Subcutaneous abdominal adipose tissue (tissue), 5 donors: ENCODE measurements around the gene MAP2K6.

Experiments
- H3K27ac ChIP-seq: one replicate; pipeline ENCODE4 v1.7.0; 2013; ENCODE audit warnings: low read depth, mild to moderate bottlenecking, inconsistent platforms, low read length, moderate library complexity
- H3K27me3 ChIP-seq, 5 donors: one replicate each; pipeline ENCODE4 v1.7.0; 2013; ENCODE audit warnings: low read length in 5 of 5, inconsistent platforms in 1 of 5; ENCODE audit not compliant: control insufficient read depth in 5 of 5, insufficient read depth in 4 of 5
- H3K36me3 ChIP-seq, 5 donors: one replicate each; pipeline ENCODE4 v1.7.0; 2013; ENCODE audit warnings: low read length in 5 of 5; ENCODE audit not compliant: control insufficient read depth in 5 of 5, insufficient read depth in 5 of 5
- H3K4me1 ChIP-seq, 5 donors: one replicate each; pipeline ENCODE4 v1.7.0; 2013; ENCODE audit warnings: low read length in 5 of 5, mild to moderate bottlenecking in 3 of 5, moderate library complexity in 1 of 5; ENCODE audit not compliant: control insufficient read depth in 5 of 5, insufficient read depth in 5 of 5
- H3K4me3 ChIP-seq, 5 donors: one replicate each; pipeline ENCODE4 v1.7.0; 2013; ENCODE audit warnings: low read length in 5 of 5, low read depth in 1 of 5
- H3K9ac ChIP-seq, 5 donors: one replicate each; pipeline ENCODE4 v1.7.0; 2013; ENCODE audit warnings: low read length in 5 of 5, mild to moderate bottlenecking in 4 of 5, moderate library complexity in 3 of 5
- H3K9me3 ChIP-seq, 5 donors: one replicate each; pipeline ENCODE4 v1.7.0; 2013; ENCODE audit warnings: low read length in 5 of 5; ENCODE audit not compliant: control insufficient read depth in 5 of 5
- donor health status: healthy.
- donor health status: healthy.
- donor health status: healthy.
- donor health status: healthy.
- donor health status: healthy.

The MAP2K6 gene

GRCh38 chr17:69539274-69539673, 124.8 kb downstream of the MAP2K6 start:
- Histone ChIP-seq H3K36me3 (peaks cover 3 to 34% (median 16%) of the 10 kb centered on the region in 5 donors), H3K9ac (no peak overlapping the region), H3K27me3 (no peaks in the 10 kb centered on the region), H3K4me1 (no peaks in the 10 kb centered on the region), H3K9me3 (no peaks in the 10 kb centered on the region), H3K27ac (no peak overlapping the region), H3K4me3 (no peak overlapping the region)

GRCh38 chr17:69539781-69540319, 125.4 kb downstream of the MAP2K6 start:
- H3K9me3 ChIP-seq: no peaks in the 10 kb centered on the region
- H3K27ac ChIP-seq: no peak overlapping the region
- H3K27me3 ChIP-seq: no peaks in the 10 kb centered on the region
- no peak overlapping the region for H3K4me3 ChIP-seq
- no peak overlapping the region for H3K9ac ChIP-seq
- H3K4me1 ChIP-seq: no peaks in the 10 kb centered on the region
- peaks cover 3 to 30% (median 16%) of the 10 kb centered on the region in 5 donors for H3K36me3 ChIP-seq

- Histone ChIP-seq H3K9ac (no peak overlapping the region), H3K36me3 (peaks cover 3 to 30% (median 16%) of the 10 kb centered on the region in 5 donors)
Measured at GRCh38 chr17:69540356-69540755, 125.9 kb downstream of the MAP2K6 start.

GRCh38 chr17:69547230-69547629, 132.7 kb downstream of the MAP2K6 start:
- no peak overlapping the region for H3K9ac ChIP-seq
- no peaks in the 10 kb centered on the region for H3K4me1 ChIP-seq
- no peaks in the 10 kb centered on the region for H3K27me3 ChIP-seq
- H3K4me3 ChIP-seq: no peak overlapping the region
- H3K36me3 ChIP-seq: peaks cover 0 to 6% (median 0%) of the 10 kb centered on the region in 5 donors
- no peaks in the 10 kb centered on the region for H3K9me3 ChIP-seq
- no peak overlapping the region for H3K27ac ChIP-seq

More at GRCh38 chr17:69540356-69540755, 125.9 kb downstream of the MAP2K6 start:
- no peaks in the 10 kb centered on the region for H3K4me1 ChIP-seq
- H3K9me3 ChIP-seq: no peaks in the 10 kb centered on the region
- no peaks in the 10 kb centered on the region for H3K27me3 ChIP-seq
- no peak overlapping the region for H3K4me3 ChIP-seq
- no peak overlapping the region for H3K27ac ChIP-seq

GRCh38 chr17:69547947-69548346, 133.4 kb downstream of the MAP2K6 start:
- no peak overlapping the region for H3K9ac ChIP-seq
- H3K27me3 ChIP-seq: no peaks in the 10 kb centered on the region
- peaks cover 0 to 2% (median 0%) of the 10 kb centered on the region in 5 donors for H3K36me3 ChIP-seq

GRCh38 chr17:69551212-69552010, 136.9 kb downstream of the MAP2K6 start:
- Histone ChIP-seq H3K4me3 (no peak overlapping the region), H3K27me3 (no peaks in the 10 kb centered on the region), H3K9me3 (peaks cover 0 to 8% (median 0%) of the 10 kb centered on the region in 5 donors), H3K27ac (no peak overlapping the region), H3K9ac (no peak overlapping the region), H3K36me3 (peaks cover 0 to 8% (median 0%) of the 10 kb centered on the region in 5 donors), H3K4me1 (no peaks in the 10 kb centered on the region)

More at GRCh38 chr17:69547947-69548346, 133.4 kb downstream of the MAP2K6 start:
- no peaks in the 10 kb centered on the region for H3K4me1 ChIP-seq
- H3K27ac ChIP-seq: no peak overlapping the region
- H3K9me3 ChIP-seq: no peaks in the 10 kb centered on the region
- H3K4me3 ChIP-seq: no peak overlapping the region

- no peak overlapping the region for H3K27ac ChIP-seq
- H3K4me1 ChIP-seq: no peaks in the 10 kb centered on the region
- H3K4me3 ChIP-seq: no peak overlapping the region
- peaks cover 0 to 8% (median 0%) of the 10 kb centered on the region in 5 donors for H3K9me3 ChIP-seq
- no peaks in the 10 kb centered on the region for H3K27me3 ChIP-seq
- peaks cover 0 to 8% (median 0%) of the 10 kb centered on the region in 5 donors for H3K36me3 ChIP-seq
- no peak overlapping the region for H3K9ac ChIP-seq
Measured at GRCh38 chr17:69552986-69553667, 138.6 kb downstream of the MAP2K6 start.

GRCh38 chr17:69555056-69555455, 140.6 kb downstream of the MAP2K6 start:
- peaks cover 0 to 8% (median 0%) of the 10 kb centered on the region in 5 donors for H3K36me3 ChIP-seq
- H3K9me3 ChIP-seq: peaks cover 0 to 8% (median 0%) of the 10 kb centered on the region in 5 donors
- no peak overlapping the region for H3K27ac ChIP-seq
- H3K27me3 ChIP-seq: no peaks in the 10 kb centered on the region
- H3K4me3 ChIP-seq: no peak overlapping the region
- H3K4me1 ChIP-seq: no peaks in the 10 kb centered on the region
- no peak overlapping the region for H3K9ac ChIP-seq

- H3K36me3 ChIP-seq: peaks cover 0 to 8% (median 0%) of the 10 kb centered on the region in 5 donors
Measured at GRCh38 chr17:69557339-69557738, 142.8 kb downstream of the MAP2K6 start.

GRCh38 chr17:69558796-69559195, 144.3 kb downstream of the MAP2K6 start:
- Histone ChIP-seq H3K4me1 (peaks cover 0 to 14% (median 7%) of the 10 kb centered on the region in 5 donors), H3K9me3 (peaks cover 0 to 2% (median 0%) of the 10 kb centered on the region in 5 donors), H3K4me3 (no peak overlapping the region), H3K27ac (no peak overlapping the region), H3K36me3 (peaks cover 0 to 2% (median 0%) of the 10 kb centered on the region in 5 donors), H3K27me3 (no peaks in the 10 kb centered on the region), H3K9ac (no peak overlapping the region)

More at GRCh38 chr17:69557339-69557738, 142.8 kb downstream of the MAP2K6 start:
- Histone ChIP-seq H3K27me3 (no peaks in the 10 kb centered on the region), H3K27ac (no peak overlapping the region), H3K4me3 (no peak overlapping the region), H3K9ac (no peak overlapping the region), H3K9me3 (peaks cover 0 to 8% (median 0%) of the 10 kb centered on the region in 5 donors), H3K4me1 (peaks cover 0 to 14% (median 7%) of the 10 kb centered on the region in 5 donors)
